ENCODE data around the gene MAML1. TPM values are rescaled to one million over a fixed set of nuclear protein-coding genes. Genes with fewer than 3 reads are reported as not detected.

The MAML1 gene
- polyA plus RNA-seq, 1 donor from 2014 or later = 6.8 TPM

- Histone ChIP-seq H3K79me2 (replicated peaks; ENCODE audit: insufficient read depth, low read length) (no peaks in the 10 kb centered on the region), H3K36me3 (ENCODE audit: insufficient read depth, low read length) (no peaks in the 10 kb centered on the region)
These were observed 65.6 kb downstream of the MAML1 start for GRCh38 chr5:179798144-179798770.

More at GRCh38 chr5:179798144-179798770, 65.6 kb downstream of the MAML1 start:
- no peaks in the 10 kb centered on the region for H4K20me1 ChIP-seq (ENCODE audit: insufficient read depth)
- H3K27me3 ChIP-seq (ENCODE audit: insufficient read depth, low read depth, low read length) = no peaks in the 10 kb centered on the region
- H3F3A ChIP-seq (ENCODE audit: insufficient read depth, low read length, poor library complexity, severe bottlenecking) = no peaks in the 10 kb centered on the region
- TF ChIP-seq TAF1 (IDR thresholded peaks at IDR 0.05; ENCODE audit: low read depth) = no peak
- no peak for TF ChIP-seq EZH2 (IDR thresholded peaks at IDR 0.05; ENCODE audit: borderline replicate concordance, insufficient read depth, low read length, poor library complexity, severe bottlenecking)
- no peak for TF ChIP-seq REST (IDR thresholded peaks at IDR 0.05; ENCODE audit: borderline replicate concordance)
- TF ChIP-seq MXI1 (conservative IDR thresholded peaks at IDR 0.05; ENCODE audit: poor library complexity, severe bottlenecking) = no peak
- TF ChIP-seq SMC3 (conservative IDR thresholded peaks at IDR 0.05; ENCODE audit: poor library complexity) = no peak
- no peak for TF ChIP-seq POLR2AphosphoS5 (IDR thresholded peaks at IDR 0.05)
- TF ChIP-seq CTCF (IDR thresholded peaks at IDR 0.05; ENCODE audit: poor library complexity, severe bottlenecking) = no peak
- no peak for TF ChIP-seq EP300 (conservative IDR thresholded peaks at IDR 0.05; ENCODE audit: poor library complexity, severe bottlenecking)
- no peak for TF ChIP-seq RAD21 (conservative IDR thresholded peaks at IDR 0.05)
- H3K9me2 ChIP-seq (ENCODE audit: insufficient read depth, low read length) = no peaks in the 10 kb centered on the region
- H3K9me3 ChIP-seq (ENCODE audit: low read length) = no peaks in the 10 kb centered on the region
- H2AFZ ChIP-seq (ENCODE audit: low read depth, low read length) = no peak overlapping the region
- no peak overlapping the region for H3K27ac ChIP-seq (ENCODE audit: low read length)
- H3K4me2 ChIP-seq (ENCODE audit: low read length) = no peak overlapping the region
- H3K4me3 ChIP-seq (ENCODE audit: low read length) = no peak overlapping the region
- no peak overlapping the region for H3K9ac ChIP-seq (ENCODE audit: low read length)

All from neural cell (in vitro differentiated cells).